Stimulated activated CD4-positive, alpha-beta T cell treated with anti-CD3 and anti-CD28 coated beads, Interleukin-2, amount 100 ng/mL, for 4 hours (primary cell): ENCODE data around the gene MEGF11.
"Not testable (repeated sequence)": the region's sequence is repeated elsewhere in the genome, so short reads cannot be mapped to it uniquely, and the experiment has no call there.

Experiments
- DNase-seq: peaks from one replicate; pipeline ENCODE4 v3.0.0-alpha.2; 2020; ENCODE audit warnings: low read depth

MEGF11 gene

DNA sequence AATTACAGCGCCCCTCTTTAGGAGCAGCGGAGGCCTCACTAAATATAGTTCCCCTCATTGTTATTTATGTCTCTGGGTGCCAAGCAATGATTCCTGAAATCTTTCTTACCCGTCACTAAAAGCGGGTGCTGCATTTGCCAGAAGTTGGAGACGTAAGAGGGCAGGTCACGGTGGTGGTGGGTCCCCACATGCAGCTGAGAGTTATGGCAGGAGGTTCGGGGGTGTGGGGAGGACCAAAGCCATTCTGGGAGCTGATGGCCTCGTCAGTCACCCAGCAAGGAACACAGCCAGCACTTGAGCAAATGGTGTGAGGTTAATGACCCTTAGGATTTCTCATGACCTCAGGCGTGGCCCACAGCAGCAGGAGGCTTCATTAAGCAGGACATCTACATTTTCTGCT lies 255.1 kb downstream of the MEGF11 start:
- DNase-seq: no peak

GRCh38 chr15:65996901-65997300 lies 256.6 kb downstream of the MEGF11 start:
- no peak for DNase-seq

DNA sequence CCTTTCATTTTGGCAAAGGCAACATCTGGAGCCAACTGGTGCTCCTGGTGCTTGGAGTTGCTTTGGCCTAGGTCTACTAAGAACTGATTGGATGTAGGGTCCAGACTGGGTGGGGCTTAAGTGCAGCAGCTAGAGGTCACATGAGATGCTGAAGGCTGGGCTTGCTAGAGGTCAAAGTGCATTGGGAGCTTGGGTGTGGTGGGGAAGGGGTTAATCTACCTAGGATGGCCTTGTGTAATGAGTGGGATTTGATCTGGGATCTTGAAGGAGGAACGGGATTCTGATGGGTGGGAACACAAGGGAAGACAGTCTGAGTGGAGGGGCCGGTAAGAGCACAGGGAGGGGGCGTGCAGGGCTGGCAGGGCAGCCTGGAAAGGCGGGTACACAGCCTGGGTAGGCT lies 258.7 kb downstream of the MEGF11 start:
- no peak for DNase-seq

DNA sequence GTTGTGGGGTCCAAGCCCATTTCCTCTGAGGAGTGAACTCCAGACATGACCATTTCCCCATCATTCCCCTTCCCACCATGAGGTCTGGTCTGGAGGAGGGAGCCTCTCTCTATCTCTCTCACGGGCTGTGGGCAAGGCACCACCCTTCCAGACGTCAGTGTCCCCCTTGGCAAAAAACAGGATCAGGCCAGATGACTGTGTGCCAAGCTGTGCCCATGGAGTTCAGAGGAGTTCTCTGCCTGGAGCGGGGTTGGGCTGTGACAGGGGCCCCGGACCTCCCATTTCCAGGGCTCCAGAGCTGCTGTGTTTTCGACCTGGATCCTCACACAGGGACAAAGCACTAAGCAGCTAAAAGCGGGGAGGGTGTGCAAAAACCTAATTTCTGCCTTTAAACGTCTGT lies 259.8 kb downstream of the MEGF11 start:
- no peak for DNase-seq

GRCh38 chr15:65993236-65993635 lies 260.3 kb downstream of the MEGF11 start:
- no peak for DNase-seq

DNA sequence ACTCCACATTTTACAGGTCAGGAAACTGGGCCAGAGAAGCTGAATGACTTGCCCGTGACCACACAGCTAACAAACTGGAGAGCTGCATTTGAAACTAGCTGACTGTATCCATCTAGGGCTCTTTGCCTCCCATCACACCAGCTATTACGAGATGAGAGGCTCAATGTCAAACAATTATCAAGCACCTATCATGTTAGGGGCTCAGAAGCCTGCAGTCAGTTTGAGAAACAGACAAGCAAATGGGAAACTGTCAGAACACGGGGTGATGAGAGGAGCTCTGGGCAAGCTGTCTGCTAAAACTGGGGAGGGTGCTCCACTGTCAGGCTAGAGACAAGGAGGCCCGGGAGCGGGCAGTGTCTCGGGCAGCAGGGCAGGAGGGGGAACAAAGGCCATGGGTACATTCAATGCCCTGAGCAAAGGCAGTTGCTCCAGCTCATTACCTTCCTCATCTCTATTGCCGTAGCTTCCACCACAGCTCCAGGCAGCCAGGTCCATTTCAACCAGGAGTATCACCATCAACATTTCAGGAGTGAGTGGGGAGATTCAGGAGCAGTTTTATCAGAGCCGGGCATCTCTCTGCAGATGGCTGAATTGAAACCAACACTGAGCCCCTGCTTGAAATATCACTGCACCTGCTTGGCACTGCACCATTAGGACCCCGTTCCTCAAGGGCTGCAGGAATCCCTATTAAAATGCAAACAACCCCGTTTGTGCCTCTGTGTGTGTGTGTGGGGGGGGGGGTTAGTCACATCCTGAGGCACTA lies 261.6 kb downstream of the MEGF11 start:
- DNase-seq: no peak

- DNase-seq: no peak
Measured at GRCh38 chr15:65990298-65990981, 263.1 kb downstream of the MEGF11 start.

- DNase-seq: no peak
Measured at GRCh38 chr15:65987100-65987499, 266.4 kb downstream of the MEGF11 start.

DNA sequence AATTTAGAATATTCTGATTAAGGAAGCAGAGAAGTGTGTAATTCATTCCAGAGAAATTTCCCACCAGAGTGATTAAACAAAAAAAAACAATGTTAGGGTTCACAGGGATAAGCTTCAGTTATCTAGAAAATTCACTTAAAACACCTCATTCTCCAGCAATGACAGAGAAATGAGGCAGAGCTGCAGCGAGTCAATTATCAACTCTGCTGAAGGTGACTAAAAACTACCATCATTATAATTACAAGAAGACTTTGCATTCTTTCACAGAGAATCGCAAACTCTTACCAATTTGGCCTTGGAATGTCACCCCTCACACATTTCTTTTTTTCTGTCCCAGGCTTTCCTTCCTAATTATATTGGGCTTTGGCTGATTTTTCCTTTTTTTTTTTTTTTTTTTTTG lies 267.1 kb downstream of the MEGF11 start:
- DNase-seq: no peak

DNA sequence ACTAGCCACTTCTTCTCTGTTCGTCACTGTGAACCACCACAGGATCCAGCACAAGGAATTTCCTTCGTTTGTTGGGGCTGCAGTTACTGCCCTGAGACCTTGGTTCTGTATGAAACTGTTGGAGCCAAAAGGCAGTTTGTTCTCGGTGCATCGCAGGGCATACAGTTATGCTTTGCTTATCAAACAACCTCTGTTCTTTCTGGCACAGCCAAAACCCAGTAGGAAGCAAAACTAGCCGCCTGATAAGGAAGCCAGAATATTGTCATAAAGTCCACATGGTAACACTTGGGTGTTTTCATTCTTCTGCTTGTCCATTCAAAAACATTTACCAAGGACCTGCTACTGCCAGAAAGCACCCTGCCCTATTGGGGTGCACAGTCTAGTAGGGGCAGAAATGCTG lies 268.2 kb downstream of the MEGF11 start:
- no peak for DNase-seq

DNA sequence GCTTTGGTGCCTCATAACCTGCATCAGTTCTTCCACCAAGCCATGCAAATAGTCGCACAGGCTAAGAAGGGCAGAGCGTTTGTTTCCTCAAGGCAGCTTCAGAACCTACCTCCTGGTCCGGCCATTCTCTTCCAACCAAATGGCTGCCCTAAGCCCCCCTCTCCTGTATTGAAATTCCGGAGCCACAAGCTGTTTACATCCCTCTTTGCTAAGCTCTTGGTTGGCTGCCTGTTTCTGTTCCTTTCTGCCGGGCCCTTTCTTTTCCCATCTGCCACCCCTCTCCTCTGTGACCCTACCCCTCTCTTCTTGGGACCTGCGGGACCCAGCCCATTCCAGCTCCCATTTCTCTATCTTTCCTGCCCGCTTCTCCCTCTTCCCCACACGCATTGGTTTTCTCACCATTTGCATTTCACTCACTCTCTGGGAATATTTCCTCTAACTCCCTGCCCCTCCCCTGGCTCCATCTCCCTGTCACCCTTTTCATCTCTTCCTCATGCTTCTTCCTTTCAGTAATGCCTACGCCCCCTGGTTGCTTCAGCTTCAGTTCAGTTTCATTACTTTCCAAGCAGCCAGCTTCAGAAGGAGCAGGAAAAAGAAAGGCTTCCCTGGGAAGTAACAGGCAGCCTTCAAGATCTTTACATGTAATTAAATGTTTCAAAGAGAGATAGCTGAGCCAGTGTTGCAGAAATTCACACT lies 270.8 kb downstream of the MEGF11 start:
- DNase-seq: no peak

GRCh38 chr15:65981837-65982626 lies 271.5 kb downstream of the MEGF11 start:
- peak; percentile 70 for DNase-seq

GRCh38 chr15:65980824-65981456 lies 272.6 kb downstream of the MEGF11 start:
- no peak for DNase-seq

GRCh38 chr15:65979837-65980236 lies 273.7 kb downstream of the MEGF11 start:
- DNase-seq: no peak

- no peak for DNase-seq
Measured at GRCh38 chr15:65979316-65979715, 274.2 kb downstream of the MEGF11 start.

GRCh38 chr15:65978110-65978509 lies 275.4 kb downstream of the MEGF11 start:
- no peak for DNase-seq

DNA sequence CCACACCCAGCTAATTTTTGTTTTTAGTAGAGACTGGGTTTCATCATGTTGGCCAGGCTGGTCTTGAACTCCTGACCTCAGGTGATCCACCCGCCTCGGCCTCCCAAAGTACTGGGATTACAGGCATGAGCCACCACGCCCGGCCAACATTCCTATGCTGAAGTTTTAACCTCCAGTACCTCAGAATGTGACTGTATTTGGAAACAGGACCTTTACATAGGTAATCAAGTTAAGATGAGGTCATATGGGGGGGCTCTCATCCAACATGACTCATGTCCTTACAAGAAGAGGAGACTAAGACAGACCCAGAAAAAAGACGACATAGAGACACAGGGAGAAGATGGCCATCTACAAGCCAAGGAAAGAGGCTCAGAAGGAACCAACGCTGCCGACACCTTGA lies 277.4 kb downstream of the MEGF11 start:
- DNase-seq: not testable (repeated sequence)

GRCh38 chr15:65971741-65971995 lies 281.9 kb downstream of the MEGF11 start:
- no peak for DNase-seq

DNA sequence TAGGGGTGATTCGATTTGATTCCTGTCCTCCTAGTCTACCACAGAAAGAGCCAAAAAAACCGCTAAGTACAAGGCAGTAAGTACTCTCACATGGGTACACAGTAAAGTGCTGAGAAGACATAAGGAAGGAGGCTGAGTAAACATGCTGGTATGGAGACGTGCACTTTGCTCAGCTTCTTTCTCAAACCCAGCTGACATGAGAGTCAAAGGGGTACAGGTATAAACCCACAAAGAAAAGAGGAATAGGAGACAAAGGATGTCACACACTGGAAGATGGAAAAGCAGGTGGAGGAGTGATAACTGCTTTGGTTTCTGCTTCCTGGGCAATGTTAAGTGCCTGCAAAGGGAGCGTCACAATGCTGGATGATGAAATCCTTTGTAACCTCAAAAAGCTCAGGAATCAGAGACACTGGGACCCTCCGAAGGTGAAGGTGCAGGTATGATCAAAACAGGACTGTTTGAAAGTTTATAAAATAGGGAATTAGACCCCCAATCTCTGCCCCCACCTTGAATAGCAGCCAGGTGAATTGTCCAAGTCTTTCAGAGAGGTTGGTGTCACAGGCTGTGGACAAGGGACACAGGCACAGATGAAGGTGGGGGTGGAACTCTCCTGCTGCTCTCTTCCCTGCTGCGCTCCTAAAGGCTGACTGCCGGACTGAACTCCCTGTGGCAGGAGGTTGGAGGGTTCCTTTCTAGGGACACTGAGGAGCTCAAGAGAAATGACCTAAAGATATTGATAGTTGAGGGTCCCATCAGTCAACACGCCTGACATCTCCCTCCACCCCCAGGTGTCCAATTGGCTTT lies 282.4 kb downstream of the MEGF11 start:
- no peak for DNase-seq

GRCh38 chr15:65969865-65970816 lies 283.4 kb downstream of the MEGF11 start:
- DNase-seq: no peak
